A549 (cell line): ENCODE measurements around the gene RELN.

Experiments
- CEBPB ChIP-seq, 2 experiments: fragments of >200 bp in 1 of 2; sonication (Bioruptor Twin) in 1 of 2; formaldehyde crosslinking in 1 of 2; IDR thresholded peaks; 2 replicates each; pipeline ENCODE4 v1.6.1; 2012 to 2016
- CHD4 ChIP-seq: fragments of 200-600 bp; sonication (generic); IDR thresholded peaks from 2 replicates; pipeline ENCODE4 v1.6.1; 2016; ENCODE audit warnings: antibody characterized with exemption, mild to moderate bottlenecking, borderline replicate concordance
- CTCF ChIP-seq: fragments of >200 bp; sonication (Bioruptor Twin); formaldehyde crosslinking; IDR thresholded peaks from 3 replicates; pipeline ENCODE4 v1.5.1; 2016
- EP300 ChIP-seq, 2 experiments: fragments of >200 bp; sonication (Bioruptor Twin); formaldehyde crosslinking; IDR thresholded peaks; 2 replicates in 1 of 2; 3 replicates in 1 of 2; pipeline ENCODE4 v1.6.1; 2016 to 2017
- POLR2A ChIP-seq: IDR thresholded peaks from 2 replicates; pipeline ENCODE4 v1.6.1; 2012; ENCODE audit warnings: mild to moderate bottlenecking, low read length

GRCh38 chr7:103691291-103691690 is 298.2 kb downstream of the RELN start:
- TF ChIP-seq CTCF (no peak), CEBPB (IDR thresholded peaks at IDR 0.05) (no peak), POLR2A (no peak), CHD4 (no peak), EP300 (IDR thresholded peaks at IDR 0.05) (no peak)
